GM23248 (cell line): ENCODE results near the gene ELMO3.

ENCODE experiments used
- EZH2 ChIP-seq: fragments of 200-600 bp; sonication (generic); IDR thresholded peaks from 2 replicates; pipeline ENCODE4 v1.6.1; 2018; ENCODE audit warnings: antibody characterized with exemption, mild to moderate bottlenecking; ENCODE audit not compliant: insufficient read depth, poor library complexity, severe bottlenecking
- EZH2phosphoT487 ChIP-seq: fragments of 200-600 bp; sonication (generic); IDR thresholded peaks from 2 replicates; pipeline ENCODE4 v1.6.1; 2018; ENCODE audit warnings: antibody characterized with exemption, moderate library complexity, mild to moderate bottlenecking, low read depth; ENCODE audit not compliant: insufficient read depth

- TF ChIP-seq EZH2: no peak
- TF ChIP-seq EZH2phosphoT487: no peak
Observed at GRCh38 chr16:67190041-67190440, 8.9 kb upstream of the ELMO3 start, which contains the start of gene EXOC3L1.
